HT-29 (cell line): Measurements from ENCODE around the gene FILIP1L. TPM values are rescaled to one million over a fixed set of nuclear protein-coding genes. Genes with fewer than 3 reads are reported as not detected.
"Not testable (repeated sequence)": the region's sequence is repeated elsewhere in the genome, so short reads cannot be mapped to it uniquely, and the experiment has no call there.

ENCODE experiments used
- DNase-seq: peaks from one replicate; pipeline ENCODE4 v3.0.0-alpha.2; 2015; ENCODE audit warnings: low spot score
- total RNA-seq: library from RNA; depleted of rRNA; stranded (reverse); fragments of >200 nt; shearing (Covaris generic); gene quantifications from 2 replicates; pipeline ENCODE4 v1.2.3, GENCODE V29; 2014

Gene FILIP1L
- total RNA-seq, 1 experiment from 2014 or later, result 1.8 TPM

GRCh38 chr3:100075851-100076730 lies 38.2 kb downstream of the FILIP1L start:
- no peak for DNase-seq

GRCh38 chr3:100075196-100075595 lies 39.1 kb downstream of the FILIP1L start:
- DNase-seq, result no peak

GRCh38 chr3:100073714-100074307 lies 40.5 kb downstream of the FILIP1L start:
- DNase-seq, result no peak

GRCh38 chr3:100073049-100073713 lies 41.1 kb downstream of the FILIP1L start:
- DNase-seq, result no peak

GRCh38 chr3:100072326-100073048 lies 41.8 kb downstream of the FILIP1L start:
- DNase-seq, result no peak

- DNase-seq, result no peak
These were observed 44.8 kb downstream of the FILIP1L start for GRCh38 chr3:100069472-100069871.

GRCh38 chr3:100068826-100069225 lies 45.5 kb downstream of the FILIP1L start:
- peak; percentile 88 for DNase-seq

GRCh38 chr3:100067589-100067988 lies 46.7 kb downstream of the FILIP1L start:
- DNase-seq, result no peak

GRCh38 chr3:100063929-100064461 lies 50.3 kb downstream of the FILIP1L start:
- DNase-seq, result no peak

- no peak for DNase-seq
These were observed 51.6 kb downstream of the FILIP1L start for GRCh38 chr3:100062665-100063064.

GRCh38 chr3:100060685-100061484 lies 53.4 kb downstream of the FILIP1L start:
- DNase-seq, result no peak

- no peak for DNase-seq
These were observed 54.8 kb downstream of the FILIP1L start for GRCh38 chr3:100059472-100059871.

- no peak for DNase-seq
These were observed 56.4 kb downstream of the FILIP1L start for GRCh38 chr3:100057716-100058575.

- no peak for DNase-seq
These were observed 60.2 kb downstream of the FILIP1L start for GRCh38 chr3:100053951-100054620.

- DNase-seq, result not testable (repeated sequence)
These were observed 62.8 kb downstream of the FILIP1L start for GRCh38 chr3:100051513-100051912.

- DNase-seq, result no peak
These were observed 66.1 kb downstream of the FILIP1L start for GRCh38 chr3:100048248-100048647.

- DNase-seq, result peak; percentile 91
These were observed 66.7 kb downstream of the FILIP1L start for GRCh38 chr3:100047455-100048141.

GRCh38 chr3:100046986-100047385 lies 67.3 kb downstream of the FILIP1L start:
- no peak for DNase-seq
